Fibroblast of pulmonary artery (primary cell): Measurements from ENCODE around the gene PLCH2.

ENCODE experiments used
- DNase-seq: peaks from one replicate; pipeline ENCODE4 v3.0.0-alpha.2; 2010; ENCODE audit warnings: low read depth
- H3K4me3 ChIP-seq: replicated peaks from 2 replicates; pipeline ENCODE4 v1.5.1; 2011; ENCODE audit warnings: low read depth, mild to moderate bottlenecking, control low read depth, low read length, moderate library complexity
- CTCF ChIP-seq: IDR thresholded peaks from 2 replicates; pipeline ENCODE4 v1.5.1; 2011; ENCODE audit warnings: mild to moderate bottlenecking, control low read depth, low read length, inconsistent platforms; ENCODE audit errors: missing control alignments

Gene PLCH2

GRCh38 chr1:2441746-2442145, 34.3 kb upstream of the PLCH2 start:
- no peak for TF ChIP-seq CTCF
- DNase-seq = no peak
- no peak overlapping the region for H3K4me3 ChIP-seq

- no peak for DNase-seq
- TF ChIP-seq CTCF = no peak
- no peak overlapping the region for H3K4me3 ChIP-seq
Observed at GRCh38 chr1:2442661-2443060, 33.4 kb upstream of the PLCH2 start.

GRCh38 chr1:2443277-2444137, 32.6 kb upstream of the PLCH2 start:
- no peak for TF ChIP-seq CTCF
- no peak overlapping the region for H3K4me3 ChIP-seq
- no peak for DNase-seq

GRCh38 chr1:2444138-2444591, 31.9 kb upstream of the PLCH2 start:
- H3K4me3 ChIP-seq = no peak overlapping the region
- DNase-seq = no peak
- no peak for TF ChIP-seq CTCF

GRCh38 chr1:2445162-2445822, 30.8 kb upstream of the PLCH2 start:
- no peak for TF ChIP-seq CTCF
- DNase-seq = no peak
- no peak overlapping the region for H3K4me3 ChIP-seq

- H3K4me3 ChIP-seq = no peak overlapping the region
- TF ChIP-seq CTCF = no peak
- DNase-seq = no peak
Observed at GRCh38 chr1:2445823-2446215, 30.3 kb upstream of the PLCH2 start.

- DNase-seq = no peak
- no peak overlapping the region for H3K4me3 ChIP-seq
- TF ChIP-seq CTCF = no peak
Observed at GRCh38 chr1:2446394-2446793, 29.7 kb upstream of the PLCH2 start.
